Osteocyte (in vitro differentiated cells): Measurements from ENCODE around the gene TNFRSF1B. TPM values are rescaled to one million over a fixed set of nuclear protein-coding genes. Genes with fewer than 3 reads are reported as not detected.
A peak's percentile ranks its signal among the peaks of the same experiment; 100 is the strongest.

Experiments used
- DNase-seq: peaks from one replicate; pipeline ENCODE4 v3.0.0; 2021; ENCODE audit warnings: mixed read lengths; ENCODE audit not compliant: unreplicated experiment; ENCODE audit errors: extremely low spot score
- H3K27ac Mint-ChIP-seq: one replicate; pipeline ENCODE4 v1.8.0; 2021; ENCODE audit warnings: mild to moderate bottlenecking, mixed read lengths; ENCODE audit not compliant: unreplicated experiment
- H3K27me3 Mint-ChIP-seq: one replicate; pipeline ENCODE4 v1.8.0; 2021; ENCODE audit warnings: mixed read lengths; ENCODE audit not compliant: unreplicated experiment
- H3K36me3 Mint-ChIP-seq: one replicate; pipeline ENCODE4 v1.8.0; 2021; ENCODE audit warnings: mixed read lengths; ENCODE audit not compliant: unreplicated experiment
- H3K4me1 Mint-ChIP-seq: one replicate; pipeline ENCODE4 v1.8.0; 2021; ENCODE audit warnings: mixed read lengths; ENCODE audit not compliant: unreplicated experiment
- H3K4me3 Mint-ChIP-seq: one replicate; pipeline ENCODE4 v1.8.0; 2021; ENCODE audit warnings: mild to moderate bottlenecking, moderate library complexity, mixed read lengths; ENCODE audit not compliant: unreplicated experiment
- H3K9me3 Mint-ChIP-seq: one replicate; pipeline ENCODE4 v1.8.0; 2021; ENCODE audit warnings: mixed read lengths; ENCODE audit not compliant: unreplicated experiment
- total RNA-seq: library from RNA; stranded (reverse); gene quantifications from 2 replicates; pipeline ENCODE4 v1.2.1, GENCODE V29; 2021
- TF ChIP-seq, protein P1 (sequence below): fragments of 200-600 bp; sonication (generic); IDR thresholded peaks from 2 replicates; pipeline ENCODE4 v1.5.0; 2021; ENCODE audit warnings: antibody characterized with exemption, mild to moderate bottlenecking, moderate library complexity

Gene TNFRSF1B
- total RNA-seq, 1 donor from 2014 or later = 7.4 TPM

DNA sequence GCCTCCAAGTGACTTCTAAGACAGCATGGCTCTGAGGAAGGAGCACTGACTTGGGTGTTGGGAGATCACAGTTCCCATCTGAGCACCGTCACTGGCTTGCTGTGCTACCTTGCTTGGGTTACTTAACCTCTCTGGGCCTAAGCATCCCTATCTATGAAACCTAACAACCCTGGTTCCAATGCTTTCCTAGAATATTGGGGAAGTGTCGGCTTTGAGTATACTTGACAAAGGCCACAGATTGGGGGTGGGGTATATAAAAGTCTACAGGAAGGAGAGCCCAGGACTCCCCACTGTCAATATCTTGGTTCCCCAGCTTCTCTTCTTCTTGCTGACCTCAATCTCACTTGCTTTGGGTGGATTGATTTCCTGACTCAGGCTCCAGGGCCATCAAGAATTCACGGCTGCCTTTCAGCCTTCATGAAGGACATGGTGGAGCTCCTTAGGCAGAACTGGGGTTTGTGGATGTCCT, 6.3 kb downstream of the TNFRSF1B start:
- H3K9me3 Mint-ChIP-seq = no peaks in the 10 kb centered on the region
- H3K4me1 Mint-ChIP-seq = peaks cover 40% of the 10 kb centered on the region
- no peak overlapping the region for H3K27ac Mint-ChIP-seq
- H3K36me3 Mint-ChIP-seq = no peaks in the 10 kb centered on the region
- no peak overlapping the region for H3K4me3 Mint-ChIP-seq
- DNase-seq = no peak
- H3K27me3 Mint-ChIP-seq = no peaks in the 10 kb centered on the region
- TF ChIP-seq, protein P1, sequence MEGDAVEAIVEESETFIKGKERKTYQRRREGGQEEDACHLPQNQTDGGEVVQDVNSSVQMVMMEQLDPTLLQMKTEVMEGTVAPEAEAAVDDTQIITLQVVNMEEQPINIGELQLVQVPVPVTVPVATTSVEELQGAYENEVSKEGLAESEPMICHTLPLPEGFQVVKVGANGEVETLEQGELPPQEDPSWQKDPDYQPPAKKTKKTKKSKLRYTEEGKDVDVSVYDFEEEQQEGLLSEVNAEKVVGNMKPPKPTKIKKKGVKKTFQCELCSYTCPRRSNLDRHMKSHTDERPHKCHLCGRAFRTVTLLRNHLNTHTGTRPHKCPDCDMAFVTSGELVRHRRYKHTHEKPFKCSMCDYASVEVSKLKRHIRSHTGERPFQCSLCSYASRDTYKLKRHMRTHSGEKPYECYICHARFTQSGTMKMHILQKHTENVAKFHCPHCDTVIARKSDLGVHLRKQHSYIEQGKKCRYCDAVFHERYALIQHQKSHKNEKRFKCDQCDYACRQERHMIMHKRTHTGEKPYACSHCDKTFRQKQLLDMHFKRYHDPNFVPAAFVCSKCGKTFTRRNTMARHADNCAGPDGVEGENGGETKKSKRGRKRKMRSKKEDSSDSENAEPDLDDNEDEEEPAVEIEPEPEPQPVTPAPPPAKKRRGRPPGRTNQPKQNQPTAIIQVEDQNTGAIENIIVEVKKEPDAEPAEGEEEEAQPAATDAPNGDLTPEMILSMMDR = no peak

DNA sequence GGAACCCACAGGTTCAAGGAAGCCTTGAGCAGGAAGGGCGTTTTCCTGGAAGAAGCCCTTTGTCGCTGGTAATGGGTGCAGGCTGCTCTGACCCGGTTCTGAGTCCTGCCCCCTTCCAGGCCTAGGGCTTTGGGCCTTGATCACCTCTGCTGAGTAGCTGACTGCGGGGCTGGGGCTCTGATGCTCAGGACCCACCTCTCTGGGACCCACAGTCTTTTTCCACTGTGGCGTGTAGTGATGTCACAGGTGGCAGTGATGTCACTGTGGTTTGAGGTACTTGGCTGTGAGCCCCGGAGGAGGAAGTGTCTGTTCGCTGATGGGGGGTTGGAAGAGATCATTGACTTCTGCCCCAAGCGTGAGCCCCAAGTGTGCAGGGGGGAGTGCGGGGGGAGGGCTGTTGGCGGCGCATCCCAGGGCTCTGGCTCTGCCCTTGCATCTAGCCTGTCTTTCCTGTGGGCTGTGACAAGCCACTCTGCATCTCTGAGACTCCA, 6.9 kb downstream of the TNFRSF1B start:
- Mint-ChIP-seq H3K4me3 (no peak overlapping the region), H3K9me3 (no peaks in the 10 kb centered on the region), H3K27me3 (no peaks in the 10 kb centered on the region), H3K4me1 (peaks cover 40% of the 10 kb centered on the region), H3K27ac (no peak overlapping the region), H3K36me3 (no peaks in the 10 kb centered on the region)
- TF ChIP-seq, protein P1 = no peak
- DNase-seq = no peak

DNA sequence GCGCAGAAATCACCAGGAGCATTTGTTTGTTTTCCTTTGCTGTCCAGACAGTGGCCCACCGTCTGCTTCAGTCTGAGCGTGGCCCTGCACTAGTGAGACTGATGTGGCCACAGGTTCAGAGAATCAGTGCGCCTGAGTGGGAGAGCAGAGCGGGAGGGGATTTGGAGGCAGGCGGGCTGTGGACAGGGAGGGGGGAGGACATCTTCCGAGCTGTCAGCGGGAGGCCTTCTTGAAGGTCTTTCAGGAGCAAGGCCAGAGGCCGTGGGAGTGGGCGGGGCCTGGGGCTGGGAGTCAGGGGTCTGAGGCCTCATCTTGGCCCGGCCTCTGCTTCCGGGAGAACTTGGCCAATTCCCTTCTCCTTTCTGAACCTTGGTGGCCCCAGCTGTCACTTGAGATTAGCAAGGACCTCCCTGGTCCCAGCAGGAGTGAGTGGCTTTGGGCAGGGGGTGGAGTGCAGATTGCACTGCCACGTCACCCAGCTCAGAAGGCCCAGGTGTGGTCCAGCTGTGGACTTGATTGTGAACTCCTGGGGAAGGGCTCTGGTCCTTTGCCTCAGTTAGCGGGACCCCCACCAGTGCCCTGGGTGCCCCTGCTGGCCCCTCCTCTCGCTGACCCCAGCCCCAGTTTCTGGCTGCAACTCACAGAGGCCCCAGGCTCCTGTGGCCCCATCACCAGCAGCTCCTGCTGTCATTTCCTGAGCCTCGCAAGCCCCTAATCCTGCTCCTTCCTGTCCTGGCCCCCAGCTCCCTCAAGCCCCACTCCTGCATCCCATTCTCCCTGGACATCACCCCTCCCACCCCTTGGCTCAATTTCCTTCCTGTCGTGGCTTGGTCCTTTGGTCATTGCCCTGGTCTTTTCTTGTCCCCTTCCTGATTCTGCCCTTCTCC, 8.4 kb downstream of the TNFRSF1B start:
- H3K4me1 Mint-ChIP-seq = peaks cover 43% of the 10 kb centered on the region
- H3K36me3 Mint-ChIP-seq = no peaks in the 10 kb centered on the region
- H3K9me3 Mint-ChIP-seq = no peaks in the 10 kb centered on the region
- TF ChIP-seq, protein P1 = no peak
- no peaks in the 10 kb centered on the region for H3K27me3 Mint-ChIP-seq
- H3K4me3 Mint-ChIP-seq = no peak overlapping the region
- DNase-seq = no peak
- H3K27ac Mint-ChIP-seq = peak overlapping the region; percentile 36

DNA sequence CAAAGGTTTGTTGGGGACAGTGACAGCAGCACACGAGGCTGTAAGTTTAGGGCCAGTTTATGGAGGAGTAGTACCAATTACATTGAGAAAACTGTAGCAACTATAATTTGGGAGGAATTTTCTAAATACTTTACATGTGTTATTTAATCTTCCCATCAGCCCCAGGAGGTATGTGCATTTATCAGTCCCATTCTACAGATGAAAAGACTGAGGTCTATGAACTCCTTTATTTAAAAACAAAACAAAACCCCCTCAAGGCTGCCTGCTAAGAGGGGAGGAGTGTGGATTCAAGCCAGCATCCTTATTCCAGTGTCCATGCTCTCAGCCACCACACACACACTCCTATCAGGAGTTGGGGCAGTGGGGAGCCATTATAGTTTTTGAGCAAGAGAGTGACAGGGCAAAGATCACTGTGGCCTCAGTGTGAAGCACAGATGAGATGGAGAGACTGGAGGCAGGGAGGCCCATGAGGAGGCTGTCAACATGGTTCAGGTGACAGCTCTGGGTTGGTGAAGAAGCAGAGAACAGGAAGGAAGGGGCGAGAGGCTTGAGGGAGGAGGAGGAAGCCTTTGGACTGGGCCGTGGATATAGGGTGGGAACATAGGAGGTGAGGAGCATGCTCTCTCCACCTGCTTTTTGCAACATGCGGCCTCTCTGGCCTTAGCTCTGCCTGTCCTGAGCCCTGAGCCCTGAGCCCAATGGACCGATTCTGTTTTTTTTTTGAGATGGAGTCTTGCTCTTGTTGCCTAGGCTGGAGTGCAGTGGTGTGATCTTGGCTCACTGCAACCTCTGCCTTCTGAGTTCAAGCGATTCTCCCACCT, 9.7 kb downstream of the TNFRSF1B start:
- Mint-ChIP-seq H3K27me3 (no peaks in the 10 kb centered on the region), H3K27ac (no peak overlapping the region), H3K36me3 (no peaks in the 10 kb centered on the region), H3K4me3 (no peak overlapping the region), H3K4me1 (peaks cover 45% of the 10 kb centered on the region), H3K9me3 (no peaks in the 10 kb centered on the region)
- no peak for DNase-seq
- TF ChIP-seq, protein P1 = no peak
